GM21367 (cell line): ENCODE results near the gene DCAF6.
A peak's percentile ranks its signal among the peaks of the same experiment; 100 is the strongest.
"Not testable (repeated sequence)": the region's sequence is repeated elsewhere in the genome, so short reads cannot be mapped to it uniquely, and the experiment has no call there.

ENCODE experiments used
- ATAC-seq: cut with Tn5 transposase; IDR thresholded peaks from one replicate; pipeline ENCODE4 v1.9.1; 2021; ENCODE audit not compliant: unreplicated experiment

Gene DCAF6

DNA sequence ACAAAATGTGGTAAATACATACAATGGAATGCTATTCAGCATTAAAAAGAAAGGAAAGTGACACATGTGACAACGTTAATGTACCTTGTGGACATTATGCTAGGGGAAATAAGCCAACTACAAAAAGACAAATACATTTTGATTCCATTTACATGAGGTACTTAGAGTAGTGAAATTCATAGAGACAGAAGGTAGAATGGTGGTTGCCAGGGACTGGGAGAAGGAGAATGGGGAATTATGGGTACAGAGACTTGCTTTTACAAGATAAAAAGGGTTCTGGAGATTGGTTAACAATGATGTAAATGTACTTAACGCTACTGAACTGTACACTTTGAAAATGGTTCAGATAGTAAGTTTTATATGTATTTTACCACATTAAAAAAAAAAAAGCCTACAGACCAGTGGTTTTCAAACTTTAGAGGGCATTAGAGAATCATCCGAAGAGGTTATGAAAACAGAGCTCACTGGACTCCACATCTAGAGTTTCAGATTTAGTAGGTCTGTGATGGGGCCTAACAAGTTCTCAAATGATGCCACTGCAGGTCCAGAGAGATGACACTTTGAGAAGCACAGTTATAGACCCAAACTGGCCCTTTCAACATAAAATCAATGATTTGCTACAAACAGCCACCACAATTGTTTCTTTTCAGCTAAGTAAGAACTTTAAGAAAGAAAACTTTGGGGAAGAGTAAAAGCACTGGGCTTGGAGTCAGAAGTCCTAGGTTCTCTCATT is 13.0 kb upstream of the DCAF6 start:
- no peak for ATAC-seq

DNA sequence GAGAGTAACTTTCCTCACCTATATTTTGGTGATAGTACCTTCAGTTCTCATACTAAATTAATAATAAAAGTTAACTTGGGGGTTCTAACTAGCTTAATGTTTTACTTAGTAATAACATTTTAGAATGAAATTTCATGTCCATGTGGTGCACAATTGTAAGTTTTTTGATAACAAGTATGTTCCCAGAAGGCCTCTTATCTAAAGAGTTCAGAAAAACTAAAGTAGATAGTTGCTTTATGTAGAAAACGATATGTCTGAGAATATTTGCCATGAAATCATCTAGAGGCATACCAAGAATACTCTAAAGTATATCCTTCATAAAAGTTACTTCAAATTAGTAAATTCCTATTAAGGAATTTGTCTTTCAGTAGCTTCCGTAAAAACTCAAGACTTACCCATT is 12.4 kb upstream of the DCAF6 start:
- no peak for ATAC-seq

DNA sequence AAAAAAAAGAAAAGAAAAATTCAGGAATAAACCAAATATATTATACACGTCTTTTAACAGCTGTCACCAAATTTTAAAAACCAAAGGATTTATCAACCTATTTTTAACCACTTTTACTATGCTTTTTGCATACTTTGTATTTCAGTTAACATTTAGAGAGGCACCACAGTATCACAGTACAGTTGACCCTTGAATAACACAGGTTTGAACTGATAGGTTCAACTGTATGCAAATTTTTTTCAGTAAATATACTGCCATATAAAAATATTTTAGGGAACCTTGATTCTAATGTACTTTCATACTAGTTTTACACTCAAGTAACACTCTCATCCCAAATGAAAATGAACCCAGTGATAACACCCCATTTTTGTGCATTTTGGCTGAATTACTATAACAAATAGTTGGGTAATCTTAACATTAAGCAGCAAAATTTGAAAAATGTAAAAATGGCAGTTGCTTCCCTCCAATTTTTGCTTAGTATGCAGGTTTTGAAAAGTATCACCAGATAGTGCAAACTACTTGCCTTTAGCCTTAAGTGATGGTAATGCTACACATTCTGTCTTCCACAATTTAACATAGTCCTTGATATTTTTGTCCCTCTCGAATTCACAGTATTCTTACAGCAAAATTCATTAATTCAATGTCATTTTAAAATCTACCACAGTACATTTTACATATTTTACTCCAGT is 11.8 kb upstream of the DCAF6 start:
- ATAC-seq: no peak

DNA sequence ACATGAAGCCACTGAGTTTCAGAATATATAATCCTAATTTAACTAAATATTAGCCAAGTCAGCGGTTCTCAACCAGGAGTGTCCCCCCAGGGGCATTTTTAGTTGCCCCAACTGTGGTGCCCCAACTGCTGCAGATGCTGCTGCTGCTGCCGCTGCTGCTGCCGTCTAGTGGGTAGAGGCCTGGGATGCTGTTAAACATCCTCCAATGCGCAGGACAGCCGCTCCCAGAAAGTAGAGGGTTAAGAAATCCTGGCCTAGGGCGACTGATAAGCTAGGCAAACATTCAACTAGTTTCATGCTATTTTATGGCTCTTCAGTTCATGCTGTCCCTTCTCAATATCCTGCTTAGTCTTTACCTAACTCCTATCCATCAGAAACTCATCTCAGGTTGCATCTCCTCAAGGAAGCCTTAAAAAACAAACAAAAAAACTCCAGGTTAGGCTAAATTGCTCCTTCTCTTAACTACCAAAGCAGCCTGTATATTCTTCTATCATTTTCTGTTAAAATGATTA is 9.9 kb upstream of the DCAF6 start:
- ATAC-seq: no peak

DNA sequence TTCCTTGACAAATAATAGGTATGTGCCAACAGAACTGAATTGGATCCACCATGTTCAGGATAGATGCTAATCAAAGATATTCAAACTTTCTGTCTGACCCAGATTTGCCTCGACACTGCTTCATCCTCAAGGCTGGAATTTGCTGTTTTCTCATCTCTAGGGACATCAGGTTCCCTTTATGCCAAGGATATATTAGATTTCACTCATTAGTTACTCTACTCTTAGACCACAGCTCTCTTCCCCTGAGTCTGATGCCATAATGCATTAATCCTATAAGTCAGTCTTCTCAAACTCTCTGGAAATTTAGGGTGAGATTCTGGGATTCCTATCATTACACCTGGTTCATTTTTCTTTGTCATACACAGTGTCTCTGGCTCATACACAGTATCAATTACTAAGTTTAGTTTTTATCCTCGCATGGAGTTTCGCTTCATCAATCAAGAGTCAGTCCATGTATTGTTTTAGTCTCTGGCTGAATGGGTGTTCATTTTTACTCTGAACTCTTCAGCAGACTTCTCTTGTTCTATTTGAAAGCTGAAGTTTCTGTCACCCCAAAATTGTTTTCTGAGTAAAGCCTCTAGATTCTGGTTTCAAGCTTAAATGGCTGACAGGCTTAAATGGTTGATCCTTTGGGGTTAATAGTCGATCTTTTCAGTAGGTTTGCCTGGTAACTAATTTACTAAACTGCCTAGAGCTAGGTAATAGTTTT is 9.3 kb upstream of the DCAF6 start:
- no peak for ATAC-seq

DNA sequence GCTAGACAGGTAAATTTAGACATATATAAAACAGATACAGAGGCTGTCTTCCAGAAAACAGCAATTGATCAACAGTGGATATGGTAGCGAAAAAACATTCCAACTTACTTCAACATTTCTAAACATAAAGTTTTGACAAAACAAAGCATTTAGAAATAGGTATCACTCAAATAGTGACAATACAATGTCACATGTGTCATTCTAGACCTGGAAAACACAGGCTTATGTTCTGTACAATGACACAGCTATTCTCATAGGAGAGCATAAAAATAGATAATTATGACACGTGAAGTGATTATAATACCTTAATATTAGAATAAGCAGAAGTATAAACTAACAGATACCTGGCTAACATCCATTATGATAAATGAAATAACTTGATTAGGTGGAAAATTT is 8.0 kb upstream of the DCAF6 start:
- ATAC-seq: no peak

DNA sequence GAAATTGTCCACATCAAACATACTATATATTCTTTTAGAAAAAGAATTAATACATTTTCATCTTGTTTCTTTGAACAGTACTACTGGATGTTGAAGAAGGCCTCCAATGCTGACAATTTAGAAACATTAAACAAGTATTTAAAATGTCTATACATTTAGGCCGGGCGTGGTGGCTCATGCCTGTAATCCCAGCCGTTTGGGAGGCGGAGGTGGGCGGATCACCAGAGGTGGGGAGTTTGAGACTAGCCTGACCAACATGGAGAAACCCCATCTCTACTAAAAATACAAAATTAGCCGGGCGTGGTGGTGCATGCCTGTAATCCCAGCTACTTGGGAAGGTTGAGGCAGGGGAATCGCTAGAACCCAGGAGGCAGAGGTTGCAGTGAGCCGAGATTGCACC is 7.6 kb upstream of the DCAF6 start:
- ATAC-seq: not testable (repeated sequence)

DNA sequence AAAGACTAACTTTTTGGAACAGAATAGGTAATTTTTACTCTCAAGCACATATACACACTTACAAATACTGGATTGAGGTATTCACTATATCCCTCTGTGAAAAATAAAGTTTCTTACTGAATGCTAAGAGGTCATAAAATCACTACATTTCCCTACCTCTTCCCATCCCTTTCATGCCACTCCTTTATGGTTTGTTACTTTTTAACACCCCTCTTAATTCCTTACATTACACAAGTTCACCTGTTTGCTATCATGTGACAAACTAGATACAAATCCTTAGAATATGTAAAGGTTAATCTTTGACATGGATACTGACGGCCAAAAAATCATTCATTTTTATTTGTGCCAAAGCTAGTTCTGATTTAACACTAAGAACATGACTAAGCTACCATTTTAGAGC is 6.8 kb upstream of the DCAF6 start:
- ATAC-seq: no peak

DNA sequence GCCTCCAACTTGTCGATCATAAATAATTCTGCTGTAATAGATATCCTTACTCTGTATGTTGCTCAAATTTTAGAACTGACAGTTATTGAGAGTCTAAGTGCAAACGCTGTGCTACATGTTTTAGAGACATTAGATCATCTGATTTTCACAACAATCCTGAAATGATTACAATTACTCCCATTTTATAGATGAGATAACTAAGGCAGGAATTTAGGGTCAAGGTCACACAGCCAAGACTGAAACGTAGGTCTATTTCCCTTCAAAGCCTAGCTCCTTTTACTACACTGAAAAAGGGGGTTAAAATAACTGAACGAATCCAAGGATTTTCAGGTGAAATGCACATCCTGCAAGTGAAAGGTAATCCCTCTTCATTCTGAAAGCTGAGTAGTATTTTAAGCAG is 2.7 kb upstream of the DCAF6 start:
- ATAC-seq: no peak

DNA sequence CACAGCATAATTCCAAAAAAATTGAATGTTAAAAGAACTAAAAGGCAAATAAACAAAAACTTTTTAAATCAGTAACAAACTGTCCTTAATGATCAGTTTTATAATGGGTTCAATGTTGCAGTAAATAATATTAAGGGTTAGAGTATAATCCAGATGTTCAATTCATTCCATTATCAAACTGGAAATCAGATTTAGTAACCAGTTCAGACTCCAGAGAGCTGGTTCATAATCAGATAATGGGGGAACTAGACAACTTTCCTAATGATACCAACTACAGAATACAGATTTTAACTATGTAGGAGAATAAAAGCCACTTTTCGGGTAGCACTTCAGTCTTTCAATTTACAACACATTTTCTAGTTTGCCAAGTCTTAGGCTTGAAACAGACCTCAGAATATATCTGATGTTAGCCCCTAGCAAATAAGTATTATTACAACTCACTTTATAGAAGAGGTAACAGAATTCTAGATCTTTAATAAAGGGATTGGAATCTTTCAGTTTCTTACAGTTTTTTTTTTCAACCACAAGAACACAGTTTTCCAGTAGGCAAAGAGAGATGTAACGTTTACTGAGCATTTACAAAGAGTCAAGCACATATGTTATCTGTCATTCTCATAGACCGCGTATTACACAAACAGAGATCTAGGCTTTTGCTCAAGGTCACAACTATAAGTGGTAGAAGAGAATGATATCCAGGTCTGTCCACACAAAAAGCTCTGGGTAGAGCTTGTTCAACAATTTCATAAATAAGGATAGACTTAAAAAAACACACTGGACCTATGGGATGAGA is 1.9 kb upstream of the DCAF6 start:
- no peak for ATAC-seq

DNA sequence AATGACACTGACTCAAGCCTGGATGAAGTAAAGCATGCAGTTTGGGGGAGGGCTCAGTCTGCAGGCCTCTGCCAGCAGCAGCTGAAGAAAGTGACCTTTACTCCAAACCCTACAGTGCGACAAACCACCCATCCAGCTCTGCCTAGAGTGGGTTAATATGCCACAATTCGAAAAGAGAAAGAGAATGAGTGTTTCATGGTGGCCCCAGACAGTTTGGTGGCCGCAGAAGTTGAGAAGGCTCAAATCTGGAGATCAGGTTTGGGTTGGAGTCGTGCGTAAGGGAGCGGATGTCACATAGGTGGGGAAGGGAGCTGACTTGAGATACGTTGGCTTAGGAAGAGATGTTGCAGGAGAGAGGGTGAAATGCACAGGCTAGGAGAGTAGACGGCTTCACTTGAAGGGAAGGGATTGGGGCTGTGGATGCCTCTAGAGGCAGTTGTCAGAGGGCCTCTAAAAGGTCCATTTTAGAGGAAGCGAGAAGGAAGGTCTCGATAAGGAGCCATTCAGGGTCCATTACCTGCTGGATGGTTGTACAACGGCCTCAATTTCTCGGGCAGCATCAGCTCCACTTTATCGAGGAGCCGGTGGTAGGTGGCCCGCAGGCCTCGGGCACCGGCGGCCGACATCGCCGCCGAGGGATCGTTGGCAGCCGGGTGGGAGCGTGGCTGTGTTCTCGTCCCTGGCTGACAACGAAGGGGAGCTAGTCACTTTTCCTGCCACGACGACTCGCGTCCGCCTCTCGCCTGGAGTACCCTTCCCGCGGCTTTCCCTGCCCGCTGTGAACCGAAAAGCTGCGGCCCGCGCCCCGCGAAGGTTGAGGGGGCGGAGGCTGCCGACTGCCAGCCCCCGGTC is 1.0 kb upstream of the DCAF6 start:
- peak; percentile 6 for ATAC-seq

DNA sequence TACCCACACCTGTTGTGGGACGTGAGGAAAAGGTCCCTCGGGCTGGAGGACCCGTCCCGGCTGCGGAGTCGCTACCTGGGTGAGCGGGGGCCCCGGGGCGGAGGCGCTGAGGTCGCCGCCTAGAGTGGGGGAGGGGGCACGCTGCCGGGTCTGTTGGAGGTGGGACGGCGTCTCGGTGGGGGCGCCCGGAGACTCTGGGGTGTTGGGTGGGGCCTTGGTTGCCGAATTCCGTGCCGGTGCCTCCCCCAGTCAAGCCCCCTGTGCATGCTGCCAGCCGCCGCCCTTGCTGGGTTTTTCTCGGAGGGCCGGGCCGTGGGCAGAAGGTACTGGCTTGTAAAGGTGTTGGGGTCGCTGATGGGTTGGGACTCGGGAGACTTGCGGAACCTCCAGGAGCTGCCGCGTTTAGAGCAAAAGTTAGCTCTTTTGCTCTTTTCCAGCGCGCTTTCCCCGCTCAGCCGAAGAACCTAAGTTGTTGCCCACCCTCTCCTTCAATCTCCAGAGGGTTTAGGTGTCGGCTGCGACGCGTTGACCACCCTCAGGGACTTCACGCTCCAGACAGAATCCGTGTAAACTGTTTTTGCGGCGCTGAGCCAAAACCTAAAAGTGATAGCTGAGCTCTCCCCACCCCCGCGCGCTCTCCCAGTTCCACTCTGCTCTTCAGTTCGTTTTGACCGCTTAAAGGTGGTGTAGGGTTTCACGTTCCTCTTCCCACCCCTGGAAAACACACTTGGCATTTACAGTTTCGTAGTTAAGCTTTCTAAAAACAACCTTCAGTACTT is 636 bp downstream of the DCAF6 start, which contains the start of gene MPC2:
TSS of gene MPC2 (minus strand) at position 143 of the 779 bp plus-strand sequence. CDS start 1,231 bp downstream, outside the sequence.
- ATAC-seq: peak; percentile 8

DNA sequence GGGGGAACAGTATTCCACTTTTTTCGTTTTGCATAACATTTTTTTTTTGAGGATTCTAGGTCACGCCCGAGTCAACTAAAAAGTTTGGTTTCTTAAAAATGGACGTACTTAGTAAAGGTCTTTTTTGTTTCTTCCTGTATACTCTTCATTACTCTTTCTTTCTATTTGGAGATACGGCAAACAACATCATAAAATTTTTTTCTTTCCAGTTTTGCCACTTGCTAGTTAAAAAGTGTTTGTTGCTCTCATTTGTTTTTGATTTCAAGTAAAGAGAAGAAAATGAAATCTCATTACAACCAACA is 1.2 kb downstream of the DCAF6 start:
- no peak for ATAC-seq

DNA sequence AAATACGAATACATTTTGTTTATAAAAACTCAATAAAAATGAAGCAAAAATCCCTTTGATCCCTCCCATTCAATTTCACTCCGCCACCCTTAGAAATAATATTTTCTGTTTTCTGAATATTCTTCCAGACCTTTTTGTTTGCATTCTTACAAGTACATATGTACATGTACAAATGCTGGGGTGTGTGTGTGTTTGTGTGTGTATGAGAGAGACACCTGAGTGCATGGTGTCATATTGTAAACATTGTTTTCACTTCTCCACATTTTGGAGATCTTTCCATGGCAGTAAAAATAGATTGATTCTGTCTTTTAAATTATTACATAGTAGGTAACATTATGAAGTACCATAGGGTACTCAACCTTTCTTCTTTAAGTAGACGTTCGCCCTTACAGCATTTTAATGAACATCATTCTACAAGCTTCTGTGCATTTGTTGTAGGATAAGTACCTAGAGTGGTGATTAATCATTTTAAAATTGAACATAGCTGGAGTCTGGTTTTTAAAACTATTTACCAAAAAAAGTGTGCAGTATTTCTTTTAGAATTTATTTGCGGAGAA is 1.7 kb downstream of the DCAF6 start:
- no peak for ATAC-seq

DNA sequence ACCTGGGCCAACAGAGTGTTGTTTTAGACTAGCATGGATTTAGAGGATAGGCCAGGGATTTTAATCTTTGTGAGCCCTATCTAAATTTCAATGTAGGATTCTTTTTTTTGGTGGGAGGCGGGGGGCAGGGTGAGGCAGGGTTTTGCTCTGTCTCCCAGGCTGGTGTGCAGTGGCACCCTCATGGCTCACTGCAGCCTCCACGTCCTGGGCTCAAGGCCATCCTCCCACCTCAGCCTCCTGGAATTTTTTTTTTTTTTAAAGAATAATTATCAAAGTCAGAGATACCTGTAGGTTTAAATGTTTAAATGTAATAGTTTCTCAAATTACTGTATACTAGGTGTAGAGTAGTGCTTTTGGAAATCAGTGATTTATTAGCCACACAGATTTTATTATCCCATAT is 3.8 kb downstream of the DCAF6 start:
- ATAC-seq: no peak

DNA sequence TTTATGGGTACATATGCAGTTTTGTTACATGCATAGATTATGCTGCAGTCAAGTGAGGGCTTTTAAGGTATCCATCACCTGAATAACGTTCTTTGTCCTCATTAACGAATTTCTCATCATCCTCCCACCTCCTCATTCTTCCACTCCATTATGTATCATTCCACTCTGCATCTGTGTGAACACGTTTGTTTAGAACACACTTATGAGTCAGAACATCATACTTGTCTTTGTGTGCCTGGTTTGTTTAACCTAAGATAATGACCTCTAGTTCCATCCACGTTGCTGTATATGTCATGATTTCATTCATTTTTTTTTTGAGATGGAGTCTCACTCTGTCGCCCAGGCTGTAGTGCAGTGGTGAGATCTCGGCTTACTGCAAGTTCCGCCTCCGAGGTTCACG is 7.1 kb downstream of the DCAF6 start:
- no peak for ATAC-seq

DNA sequence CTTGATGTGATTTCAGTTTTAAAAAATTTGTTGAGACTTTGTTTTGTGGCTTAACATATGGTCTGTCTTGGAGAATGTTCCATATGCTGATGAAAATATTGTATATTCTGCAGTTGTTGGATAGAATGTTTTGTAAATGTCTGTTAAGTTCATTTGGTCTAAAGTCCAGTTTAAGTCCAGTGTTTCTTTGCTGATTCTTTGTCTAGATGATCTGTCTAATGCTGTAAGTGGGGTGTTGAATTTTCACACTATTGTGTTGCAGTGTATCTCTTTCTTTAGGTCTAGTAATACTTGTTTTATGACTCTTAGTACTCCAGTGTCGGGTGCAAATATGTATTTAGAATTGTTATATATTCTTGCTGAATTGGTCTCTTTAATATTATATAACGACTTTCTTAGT is 11.2 kb downstream of the DCAF6 start:
- no peak for ATAC-seq

DNA sequence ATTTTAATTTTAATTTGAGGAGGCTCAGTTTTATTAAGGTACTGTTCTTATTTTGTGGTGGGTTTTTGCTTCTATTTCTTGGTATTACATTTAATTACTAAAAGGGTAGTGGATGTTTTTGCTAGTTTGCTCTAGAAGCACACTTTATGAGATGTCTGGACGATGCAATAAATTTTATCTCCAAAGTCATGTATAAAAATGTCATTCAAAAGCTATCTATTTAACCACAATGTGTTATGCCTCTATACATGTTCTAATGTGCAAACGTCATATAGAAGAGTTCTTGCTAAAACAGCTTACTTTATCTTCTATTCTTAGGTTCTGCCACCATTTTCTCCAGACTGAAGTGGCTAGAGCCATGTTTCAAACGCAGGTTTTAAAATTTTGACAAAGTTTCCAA is 13.3 kb downstream of the DCAF6 start:
- ATAC-seq: no peak

DNA sequence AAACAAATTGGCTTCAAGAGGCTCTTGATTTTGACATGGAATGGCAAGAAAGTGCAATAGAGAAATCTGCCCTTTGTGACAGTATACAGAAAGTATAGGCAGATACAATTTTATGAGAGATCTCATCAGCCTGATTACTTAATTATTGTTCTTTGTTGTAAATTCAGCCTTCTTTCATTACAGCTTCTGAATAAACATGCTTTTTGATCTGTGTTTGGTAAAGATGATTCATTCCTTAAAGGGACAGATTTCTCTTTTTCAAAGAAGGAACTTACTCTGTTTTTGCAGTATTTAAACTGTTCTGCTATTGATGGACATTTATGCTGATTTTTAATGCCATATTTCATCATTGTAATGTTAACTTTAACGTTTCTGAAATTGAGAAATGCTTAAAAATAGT is 14.1 kb downstream of the DCAF6 start:
- no peak for ATAC-seq
